Neuronal stem cell (in vitro differentiated cells): ENCODE data around the gene BCOR.

Experiments
- DNase-seq: peaks from one replicate; pipeline ENCODE4 v3.0.0-alpha.2; 2013; ENCODE audit warnings: low spot score
- H2AFZ ChIP-seq: one replicate; pipeline ENCODE4 v1.6.1; 2013; ENCODE audit warnings: mild to moderate bottlenecking, low read length, inconsistent platforms
- H2AK5ac ChIP-seq: 2 replicates; pipeline ENCODE4 v1.6.1; 2013; ENCODE audit warnings: low read depth, mild to moderate bottlenecking, inconsistent platforms, low read length, moderate library complexity, mixed read lengths
- H2BK120ac ChIP-seq: 2 replicates; pipeline ENCODE4 v1.6.1; 2013; ENCODE audit warnings: low read depth, mild to moderate bottlenecking, inconsistent platforms, low read length, moderate library complexity, mixed read lengths
- H2BK12ac ChIP-seq: one replicate; pipeline ENCODE4 v1.6.1; 2013; ENCODE audit warnings: low read length, inconsistent platforms
- H2BK15ac ChIP-seq: 2 replicates; pipeline ENCODE4 v1.6.1; 2013; ENCODE audit warnings: mild to moderate bottlenecking, low read length, inconsistent platforms, mixed read lengths
- H2BK5ac ChIP-seq: one replicate; pipeline ENCODE4 v1.6.1; 2013; ENCODE audit warnings: inconsistent platforms, mild to moderate bottlenecking, low read length, moderate library complexity
- H3K14ac ChIP-seq: one replicate; pipeline ENCODE4 v1.6.1; 2013; ENCODE audit warnings: low read length, inconsistent platforms
- H3K18ac ChIP-seq: 2 replicates; pipeline ENCODE4 v1.6.1; 2013; ENCODE audit warnings: low read length, inconsistent platforms
- H3K23ac ChIP-seq: 2 replicates; pipeline ENCODE4 v1.6.1; 2013; ENCODE audit warnings: low read depth, mild to moderate bottlenecking, mixed read lengths, low read length, inconsistent platforms; ENCODE audit not compliant: poor library complexity
- H3K27ac ChIP-seq: replicated peaks from 3 replicates; pipeline ENCODE4 v1.5.1; 2013; ENCODE audit warnings: low read length, inconsistent platforms
- H3K27me3 ChIP-seq, 3 experiments: 2 replicates each; pipeline ENCODE4 v1.6.1; 2013; ENCODE audit warnings: low read length in 3 of 3, mild to moderate bottlenecking in 2 of 3, inconsistent platforms in 1 of 3, low read depth in 1 of 3, mixed read lengths in 1 of 3, moderate library complexity in 1 of 3; ENCODE audit not compliant: control insufficient read depth in 3 of 3, insufficient read depth in 3 of 3
- H3K36me3 ChIP-seq, 2 donors: replicated peaks in 1 of 2; 2 replicates each; pipeline ENCODE4 v1.6.1; 2013; ENCODE audit warnings: low read length in 2 of 2; ENCODE audit not compliant: control insufficient read depth in 2 of 2, insufficient read depth in 2 of 2
- H3K4ac ChIP-seq: 2 replicates; pipeline ENCODE4 v1.6.1; 2013; ENCODE audit warnings: inconsistent platforms, mild to moderate bottlenecking, low read length, moderate library complexity
- H3K4me1 ChIP-seq, 2 donors: 1 replicate in 1 of 2; 2 replicates in 1 of 2; pipeline ENCODE4 v1.6.1; 2013; ENCODE audit warnings: low read length in 2 of 2, low read depth in 1 of 2; ENCODE audit not compliant: control insufficient read depth in 2 of 2, insufficient read depth in 1 of 2
- H3K4me2 ChIP-seq: one replicate; pipeline ENCODE4 v1.6.1; 2013; ENCODE audit warnings: mild to moderate bottlenecking, low read length, inconsistent platforms; ENCODE audit not compliant: insufficient read depth, poor library complexity, severe bottlenecking
- H3K4me3 ChIP-seq, 2 donors: 2 replicates each; pipeline ENCODE4 v1.5.1; 2013; ENCODE audit warnings: low read length in 2 of 2, mild to moderate bottlenecking in 2 of 2, inconsistent platforms in 1 of 2, moderate library complexity in 1 of 2
- H3K79me1 ChIP-seq: one replicate; pipeline ENCODE4 v1.6.1; 2013; ENCODE audit warnings: low read depth, mild to moderate bottlenecking, inconsistent platforms, low read length, moderate library complexity
- H3K9ac ChIP-seq: one replicate; pipeline ENCODE4 v1.6.1; 2013; ENCODE audit warnings: mild to moderate bottlenecking, low read depth, low read length, inconsistent platforms; ENCODE audit not compliant: poor library complexity
- H3K9me3 ChIP-seq, 2 donors: replicated peaks in 1 of 2; 2 replicates each; pipeline versions ENCODE3 to v1.6.1; 2013; ENCODE audit warnings: low read length in 2 of 2, mild to moderate bottlenecking in 2 of 2, inconsistent platforms in 1 of 2, low read depth in 1 of 2, mixed read lengths in 1 of 2, moderate library complexity in 1 of 2; ENCODE audit not compliant: control insufficient read depth in 2 of 2, insufficient read depth in 1 of 2
- H4K8ac ChIP-seq: one replicate; pipeline ENCODE4 v1.6.1; 2013; ENCODE audit warnings: low read depth, mild to moderate bottlenecking, inconsistent platforms, low read length, moderate library complexity
- H4K91ac ChIP-seq: one replicate; pipeline ENCODE4 v1.6.1; 2013; ENCODE audit warnings: low read length, low read depth, mild to moderate bottlenecking, inconsistent platforms; ENCODE audit not compliant: poor library complexity
- WGBS, 2 donors: extraction: QIAGEN DNeasy Blood & Tissue Kit; methylation state at CpG; one replicate each; pipeline ENCODE4 v1.1.7; 2013; ENCODE audit warnings: missing lambda C conversion rate in 2 of 2, mixed read lengths in 1 of 2; ENCODE audit not compliant: insufficient read length in 2 of 2, insufficient replicate concordance in 1 of 2; ENCODE audit errors: extremely low coverage in 2 of 2; 5-methylcytosine and 5-hydroxymethylcytosine counted together

The BCOR gene

DNA sequence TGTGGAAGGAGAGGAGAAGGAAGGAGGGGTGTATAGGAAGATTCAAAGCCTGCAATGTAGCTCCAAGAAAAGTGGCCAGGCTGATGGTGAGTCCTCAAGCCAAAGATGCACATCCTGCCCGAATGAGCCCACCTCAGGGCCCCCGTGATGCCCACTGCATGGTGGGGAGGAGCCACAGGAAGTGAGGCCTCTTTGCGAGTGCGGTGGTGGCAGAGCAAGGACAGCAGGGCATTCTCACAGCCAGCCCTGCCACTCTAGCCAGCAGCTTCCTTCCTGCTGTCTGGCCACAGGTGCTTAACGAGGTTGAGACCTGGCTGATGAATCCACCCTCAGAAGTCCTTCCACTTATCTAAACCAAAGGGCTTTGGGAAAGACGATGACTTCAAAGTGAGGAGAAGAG, 55.8 kb downstream of the BCOR start:
- H3K27me3 ChIP-seq = no peaks in the 10 kb centered on the region
- WGBS, 2 donors = no CpG with 5 or more reads among the region's 6 CpGs

DNA sequence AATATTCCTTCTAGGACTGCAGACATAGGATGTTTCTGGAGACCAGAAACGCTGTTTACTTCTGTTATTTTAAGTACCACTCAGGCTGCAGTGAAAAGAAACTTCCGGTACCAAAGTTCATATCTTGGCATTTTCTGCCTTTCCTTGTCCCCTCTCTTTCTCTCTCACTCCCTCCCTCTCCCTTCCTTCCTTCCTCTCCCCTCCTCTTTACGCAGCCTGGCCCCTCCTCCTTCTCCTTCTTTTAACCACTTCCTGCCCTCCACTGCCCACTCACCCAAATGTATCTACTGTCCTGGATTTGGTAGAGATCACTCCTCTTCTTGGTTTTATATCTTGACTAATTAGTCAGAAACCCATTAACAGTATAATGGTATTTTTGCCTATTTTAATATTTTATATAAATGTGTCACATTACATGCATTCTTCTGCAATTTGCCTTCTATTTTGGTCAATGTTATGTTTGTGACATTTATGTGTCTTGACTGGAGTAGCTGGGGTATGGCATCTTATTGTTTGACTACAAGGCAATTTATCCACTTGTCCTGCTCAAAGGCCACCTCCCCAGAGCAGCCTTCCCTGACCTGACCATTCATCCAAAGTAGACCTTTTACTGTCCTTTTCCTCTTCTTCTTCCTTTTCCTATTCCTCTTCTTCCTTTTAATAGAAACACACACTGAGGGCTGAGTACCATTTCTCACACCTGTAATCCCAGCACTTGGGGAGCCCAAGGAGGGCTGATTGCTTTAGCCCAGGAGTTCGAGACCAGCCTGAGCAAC, 56.9 kb downstream of the BCOR start:
- Histone ChIP-seq H4K8ac (no peak overlapping the region), H3K4ac (no peak overlapping the region), H3K27ac (no peak overlapping the region), H3K4me1 (peaks cover 0 to 3% of the 10 kb centered on the region in 2 donors), H3K79me1 (no peaks in the 10 kb centered on the region), H2BK15ac (no peak overlapping the region), H3K9me3 (peaks cover 0 to 7% of the 10 kb centered on the region in 2 donors), H2AK5ac (no peak overlapping the region), H2BK5ac (no peak overlapping the region), H3K23ac (no peak overlapping the region), H3K9ac (no peak overlapping the region), H3K18ac (no peak overlapping the region), H3K4me2 (no peak overlapping the region), H4K91ac (no peak overlapping the region), H3K14ac (no peak overlapping the region), H3K36me3 (no peaks in the 10 kb centered on the region), H2BK120ac (no peak overlapping the region), H2BK12ac (no peak overlapping the region), H3K27me3 (no peaks in the 10 kb centered on the region), H3K4me3 (no peak overlapping the region), H2AFZ (no peak overlapping the region)
- DNase-seq = no peak
- no CpG with 5 or more reads among the region's 4 CpGs for WGBS, 2 donors

More for the DNA sequence above, 55.8 kb downstream of the BCOR start:
- Histone ChIP-seq H2BK15ac (no peak overlapping the region), H2AFZ (no peak overlapping the region), H3K4ac (no peak overlapping the region), H2BK12ac (no peak overlapping the region), H3K36me3 (peaks cover 0 to under 1% of the 10 kb centered on the region in 2 donors), H4K91ac (no peak overlapping the region), H3K18ac (no peak overlapping the region), H3K4me1 (peaks cover 0 to 3% of the 10 kb centered on the region in 2 donors), H2BK120ac (no peak overlapping the region), H3K9me3 (peaks cover 0 to 8% of the 10 kb centered on the region in 2 donors), H2BK5ac (no peak overlapping the region), H2AK5ac (no peak overlapping the region), H4K8ac (no peak overlapping the region), H3K79me1 (no peaks in the 10 kb centered on the region), H3K4me2 (no peak overlapping the region), H3K14ac (no peak overlapping the region), H3K4me3 (no peak overlapping the region), H3K23ac (no peak overlapping the region), H3K27ac (no peak overlapping the region), H3K9ac (no peak overlapping the region)
- no peak for DNase-seq

DNA sequence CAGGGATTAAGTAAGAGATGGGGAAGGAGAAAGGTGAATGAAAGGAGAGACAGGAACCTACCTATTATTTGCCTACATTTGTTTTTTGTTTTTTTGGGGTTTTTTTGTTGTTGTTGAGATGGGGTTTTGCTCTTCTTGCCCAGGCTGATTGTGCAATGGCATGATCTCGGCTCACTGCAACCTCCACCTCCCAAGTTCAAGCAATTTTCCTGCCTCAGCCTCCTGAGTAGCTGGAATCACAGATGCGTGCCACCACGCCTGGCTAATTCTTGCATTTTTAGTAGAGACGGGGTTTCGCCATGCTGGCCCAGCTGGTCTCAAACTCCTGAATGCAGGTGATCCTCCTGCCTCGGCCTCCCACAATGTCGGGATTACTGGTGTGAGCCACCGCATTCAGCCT, 57.9 kb downstream of the BCOR start:
- DNase-seq = no peak
- Histone ChIP-seq H2BK5ac (no peak overlapping the region), H3K4me2 (no peak overlapping the region), H2BK12ac (no peak overlapping the region), H3K4me1 (peaks cover 0 to 3% of the 10 kb centered on the region in 2 donors), H4K91ac (no peak overlapping the region), H2BK15ac (no peak overlapping the region), H3K27ac (no peak overlapping the region), H3K36me3 (no peaks in the 10 kb centered on the region), H3K9ac (no peak overlapping the region), H3K27me3 (no peaks in the 10 kb centered on the region), H4K8ac (no peak overlapping the region), H3K79me1 (no peaks in the 10 kb centered on the region), H2AFZ (no peak overlapping the region), H2AK5ac (no peak overlapping the region), H3K4me3 (no peak overlapping the region), H3K4ac (no peak overlapping the region), H2BK120ac (no peak overlapping the region), H3K14ac (no peak overlapping the region), H3K9me3 (peaks cover 0 to 7% of the 10 kb centered on the region in 2 donors), H3K23ac (no peak overlapping the region), H3K18ac (no peak overlapping the region)
- WGBS, 2 donors = no CpG with 5 or more reads among the region's 8 CpGs

DNA sequence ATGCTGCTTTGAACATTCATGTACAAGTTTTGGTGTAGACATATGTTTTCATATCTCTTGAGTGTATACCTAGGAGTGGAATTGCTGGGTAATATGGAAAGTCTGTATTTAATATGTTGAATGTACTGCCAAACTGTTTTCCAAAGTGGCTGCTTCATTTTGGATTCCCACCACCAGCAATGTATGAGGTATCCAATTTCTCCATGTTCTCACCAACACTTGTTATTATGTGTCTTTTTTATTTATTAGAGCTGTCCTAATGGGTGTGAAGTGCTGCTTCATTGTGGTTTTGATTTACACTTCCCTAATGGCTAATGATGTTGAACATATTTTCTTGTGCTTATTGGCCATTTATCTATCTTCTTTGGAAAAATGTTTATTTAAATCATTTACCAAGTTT, 60.4 kb downstream of the BCOR start:
- no peaks in the 10 kb centered on the region for H3K79me1 ChIP-seq
- no peaks in the 10 kb centered on the region for H3K36me3 ChIP-seq
- H2BK12ac ChIP-seq = no peak overlapping the region
- H3K4me3 ChIP-seq = no peak overlapping the region
- H3K9me3 ChIP-seq = no peaks in the 10 kb centered on the region
- H3K23ac ChIP-seq = no peak overlapping the region
- no peak overlapping the region for H2AK5ac ChIP-seq
- H3K27me3 ChIP-seq = no peaks in the 10 kb centered on the region
- no peak overlapping the region for H3K18ac ChIP-seq
- no peak overlapping the region for H2BK5ac ChIP-seq
- no peak overlapping the region for H3K4me2 ChIP-seq
- H4K8ac ChIP-seq = no peak overlapping the region
- no peak overlapping the region for H3K27ac ChIP-seq
- no peak overlapping the region for H3K9ac ChIP-seq
- no peak overlapping the region for H2AFZ ChIP-seq
- no peak overlapping the region for H2BK120ac ChIP-seq
- DNase-seq = no peak
- no peak overlapping the region for H3K14ac ChIP-seq
- no peak overlapping the region for H2BK15ac ChIP-seq
- no peak overlapping the region for H4K91ac ChIP-seq
- no peak overlapping the region for H3K4ac ChIP-seq
- peaks cover 0 to 3% of the 10 kb centered on the region in 2 donors for H3K4me1 ChIP-seq
